Muscle of leg (tissue), 16 donors: ENCODE data around the gene MAP7D3. TPM values are rescaled to one million over a fixed set of nuclear protein-coding genes. Genes with fewer than 3 reads are reported as not detected.
"Not testable (repeated sequence)": the region's sequence is repeated elsewhere in the genome, so short reads cannot be mapped to it uniquely, and the experiment has no call there.

Experiments used
- DNase-seq: peaks from one replicate; pipeline ENCODE4 v3.0.0; 2013
- H3K27ac ChIP-seq: one replicate; pipeline ENCODE4 v1.5.1; 2013; ENCODE audit warnings: mild to moderate bottlenecking, low read length, control low read depth
- H3K27me3 ChIP-seq: one replicate; pipeline ENCODE4 v1.6.1; 2013; ENCODE audit warnings: low read length; ENCODE audit not compliant: control insufficient read depth, insufficient read depth
- H3K36me3 ChIP-seq: one replicate; pipeline ENCODE4 v1.6.1; 2013; ENCODE audit warnings: low read length; ENCODE audit not compliant: control insufficient read depth, insufficient read depth
- H3K4me1 ChIP-seq: one replicate; pipeline ENCODE4 v1.6.1; 2013; ENCODE audit warnings: low read length; ENCODE audit not compliant: control insufficient read depth, insufficient read depth
- H3K4me3 ChIP-seq: one replicate; pipeline ENCODE4 v1.5.1; 2013; ENCODE audit warnings: low read length, control low read depth
- H3K9me3 ChIP-seq: replicated peaks from 2 replicates; pipeline ENCODE4 v1.6.1; 2013; ENCODE audit warnings: low read depth, low read length; ENCODE audit not compliant: control insufficient read depth
- WGBS: methylation state at CpG from one replicate; pipeline ENCODE4 v1.1.5; 2013; ENCODE audit warnings: missing lambda C conversion rate; ENCODE audit not compliant: insufficient coverage; 5-methylcytosine and 5-hydroxymethylcytosine counted together
- long read RNA-seq, 11 donors: transcript quantifications; one replicate each; lab custom pipeline, GENCODE V29; 2026
- polyA plus RNA-seq, 8 donors: library from polyadenylated mRNA; unstranded; fragments of 120-200 nt; gene quantifications; one replicate each; pipeline versions ENCODE4 v1.2.1 to v1.2.3, GENCODE V29; 2013; ENCODE audit warnings: inconsistent platforms in 1 of 8, low replicate concordance in 1 of 8; ENCODE audit not compliant: insufficient read length in 8 of 8, insufficient read depth in 1 of 8
- total RNA-seq: library from RNA; stranded (reverse); fragments of 120-200 nt; gene quantifications from one replicate; pipeline ENCODE4 v1.2.4, GENCODE V29; 2013

The MAP7D3 gene, protein sequence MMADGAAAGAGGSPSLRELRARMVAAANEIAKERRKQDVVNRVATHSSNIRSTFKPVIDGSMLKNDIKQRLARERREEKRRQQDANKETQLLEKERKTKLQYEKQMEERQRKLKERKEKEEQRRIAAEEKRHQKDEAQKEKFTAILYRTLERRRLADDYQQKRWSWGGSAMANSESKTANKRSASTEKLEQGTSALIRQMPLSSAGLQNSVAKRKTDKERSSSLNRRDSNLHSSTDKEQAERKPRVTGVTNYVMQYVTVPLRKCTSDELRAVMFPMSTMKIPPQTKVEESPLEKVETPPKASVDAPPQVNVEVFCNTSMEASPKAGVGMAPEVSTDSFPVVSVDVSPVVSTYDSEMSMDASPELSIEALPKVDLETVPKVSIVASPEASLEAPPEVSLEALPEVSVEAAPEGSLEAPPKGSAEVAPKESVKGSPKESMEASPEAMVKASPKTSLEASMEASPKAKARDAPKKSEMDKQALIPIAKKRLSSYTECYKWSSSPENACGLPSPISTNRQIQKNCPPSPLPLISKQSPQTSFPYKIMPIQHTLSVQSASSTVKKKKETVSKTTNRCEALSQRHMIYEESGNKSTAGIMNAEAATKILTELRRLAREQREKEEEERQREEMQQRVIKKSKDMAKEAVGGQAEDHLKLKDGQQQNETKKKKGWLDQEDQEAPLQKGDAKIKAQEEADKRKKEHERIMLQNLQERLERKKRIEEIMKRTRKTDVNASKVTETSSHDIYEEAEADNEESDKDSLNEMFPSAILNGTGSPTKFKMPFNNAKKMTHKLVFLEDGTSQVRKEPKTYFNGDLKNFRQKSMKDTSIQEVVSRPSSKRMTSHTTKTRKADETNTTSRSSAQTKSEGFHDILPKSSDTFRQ
- total RNA-seq (12.6 TPM), polyA plus RNA-seq (10 to 100 TPM; 12.0 to 23.1 (median 17.6) TPM)
- long read RNA-seq, donor 1, full-length matches to known transcripts = 1 of 1 reads
- long read RNA-seq, donor 1, partial matches to known transcripts = 0 of 1 reads
- long read RNA-seq, donor 1, other reads (novel, unspliced or antisense) = 0 of 1 reads
- long read RNA-seq, donor 2 = 0 reads
- long read RNA-seq, donor 3, partial matches to known transcripts = 6 of 7 reads
- long read RNA-seq, donor 3, other reads (novel, unspliced or antisense) = 0 of 7 reads
- long read RNA-seq, donor 4 = 0 reads
- long read RNA-seq, donor 5, full-length matches to known transcripts = 1 of 9 reads
- long read RNA-seq, donor 5, partial matches to known transcripts = 8 of 9 reads
- long read RNA-seq, donor 5, other reads (novel, unspliced or antisense) = 0 of 9 reads
- long read RNA-seq, donor 6 = 0 reads
- long read RNA-seq, donor 7 = 0 reads
- long read RNA-seq, donor 8, full-length matches to known transcripts = 1 of 1 reads
- long read RNA-seq, donor 8, partial matches to known transcripts = 0 of 1 reads
- long read RNA-seq, donor 8, other reads (novel, unspliced or antisense) = 0 of 1 reads
- long read RNA-seq, donor 9, full-length matches to known transcripts = 1 of 6 reads
- long read RNA-seq, donor 9, partial matches to known transcripts = 5 of 6 reads
- long read RNA-seq, donor 9, other reads (novel, unspliced or antisense) = 0 of 6 reads
- long read RNA-seq, donor 10 = 0 reads
- long read RNA-seq, donor 11, partial matches to known transcripts = 5 of 5 reads
- long read RNA-seq, donor 11, other reads (novel, unspliced or antisense) = 0 of 5 reads

DNA sequence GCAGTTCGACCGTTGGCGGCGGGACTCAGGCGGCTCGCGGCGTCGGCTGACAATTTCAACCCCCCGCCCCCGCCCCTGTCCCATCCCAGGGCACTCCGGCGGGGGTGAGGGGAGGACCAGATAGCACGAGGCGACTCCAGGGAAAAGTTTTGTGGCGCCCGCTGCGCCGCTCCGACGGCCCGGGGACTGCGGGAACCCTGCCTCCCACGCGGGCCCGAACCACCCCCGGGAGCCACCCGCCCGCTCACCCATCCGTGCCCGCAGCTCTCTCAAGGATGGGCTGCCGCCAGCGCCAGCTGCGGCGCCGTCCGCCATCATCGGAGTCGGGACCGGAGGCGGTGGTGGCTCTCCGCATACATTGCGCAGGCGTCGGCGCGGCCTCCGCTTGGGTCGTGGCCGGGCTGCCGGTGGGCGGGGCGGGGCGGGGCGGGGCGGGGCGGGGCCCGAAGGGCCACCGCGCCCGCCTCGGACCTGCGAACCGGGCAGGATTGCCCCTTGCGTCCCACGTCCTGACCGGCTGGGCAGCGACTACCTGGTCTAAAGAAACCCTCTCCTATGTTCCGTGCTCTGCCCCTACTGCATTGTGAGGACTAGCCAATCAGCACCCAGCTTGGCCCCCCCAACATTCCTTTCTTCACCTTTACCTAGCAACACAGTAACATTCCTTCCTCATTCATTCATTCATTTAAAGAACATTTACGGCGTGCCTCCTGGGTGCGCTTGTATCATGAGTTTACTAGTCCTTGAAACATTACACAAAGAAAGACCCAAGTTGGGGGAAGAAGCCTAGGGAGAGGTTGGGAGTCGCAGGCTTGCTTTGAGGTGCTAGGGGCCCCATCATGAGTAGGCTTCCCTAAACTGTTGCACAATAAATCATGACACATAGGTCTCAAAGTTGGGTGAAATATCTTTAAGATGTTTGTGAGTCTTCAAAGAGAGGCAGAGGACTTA, at the start of gene MAP7D3:
TSS of gene MAP7D3 (minus strand) at position 360 of the 951 bp plus-strand sequence. CDS start at position 318, 42 bp downstream.
- DNase-seq = peak; percentile 78
- 17% methylated on average over 56 of the region's 73 CpGs for WGBS
- no peaks in the 10 kb centered on the region for H3K36me3 ChIP-seq
- no peaks in the 10 kb centered on the region for H3K9me3 ChIP-seq
- H3K4me3 ChIP-seq = peak within 1 kb of the TSS; percentile 67
- peaks cover 8% of the 10 kb centered on the region for H3K4me1 ChIP-seq
- peak within 1 kb of the TSS; percentile 51 for H3K27ac ChIP-seq
- peaks cover 29% of the 10 kb centered on the region for H3K27me3 ChIP-seq

DNA sequence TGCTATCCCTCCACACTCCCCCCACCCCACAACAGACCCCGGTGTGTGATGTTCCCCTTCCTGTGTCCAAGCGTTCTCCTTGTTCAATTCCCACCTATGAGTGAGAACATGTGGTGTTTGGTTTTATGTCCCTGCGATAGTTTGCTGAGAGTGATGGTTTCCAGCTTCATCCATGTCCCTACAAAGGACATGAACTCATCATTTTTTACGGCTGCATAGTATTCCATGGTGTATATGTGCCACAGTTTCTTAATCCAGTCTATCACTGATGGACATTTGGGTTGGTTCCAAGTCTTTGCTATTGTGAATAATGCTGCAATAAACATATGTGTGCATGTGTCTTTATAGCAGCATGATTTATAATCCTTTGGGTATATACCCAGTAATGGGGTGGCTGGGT, 49.5 kb upstream of the MAP7D3 start, which contains the start of gene ADGRG4:
TSS of gene ADGRG4 (plus strand) at position 243 of the 400 bp plus-strand sequence. CDS start 7,815 bp downstream, outside the sequence.
- not testable (repeated sequence) for H3K27me3 ChIP-seq, DNase-seq, H3K36me3 ChIP-seq, H3K9me3 ChIP-seq, H3K4me3 ChIP-seq, H3K4me1 ChIP-seq, H3K27ac ChIP-seq
- no CpG with 5 or more reads among the region's 4 CpGs for WGBS

GRCh38 chrX:136295380-136295779, 44.2 kb upstream of the MAP7D3 start:
- Histone ChIP-seq H3K27me3 (peaks cover 14% of the 10 kb centered on the region), H3K9me3 (no peaks in the 10 kb centered on the region), H3K4me3 (no peak overlapping the region), H3K4me1 (no peaks in the 10 kb centered on the region), H3K36me3 (no peaks in the 10 kb centered on the region), H3K27ac (no peak overlapping the region)
- no CpG with 5 or more reads among the region's 8 CpGs for WGBS
- DNase-seq = no peak

DNA sequence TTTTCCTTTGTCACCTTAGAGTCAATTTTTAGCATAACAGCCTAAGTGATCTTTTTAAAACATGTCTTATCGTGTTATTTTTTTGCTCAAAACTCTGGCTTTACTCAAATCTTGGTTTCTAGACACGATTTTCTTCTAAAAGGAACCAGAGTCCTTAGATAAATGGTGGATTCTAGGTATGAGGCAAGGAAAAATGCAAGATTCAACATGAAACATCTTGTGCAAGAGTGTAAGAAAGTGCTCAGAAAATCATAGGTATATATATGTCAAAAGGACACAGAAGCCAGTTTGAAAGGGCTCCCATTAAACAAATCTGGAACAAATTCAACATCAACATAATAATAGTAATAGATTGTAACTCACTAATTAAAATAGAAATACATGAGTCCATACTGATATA, 41.5 kb upstream of the MAP7D3 start:
- no peaks in the 10 kb centered on the region for H3K4me1 ChIP-seq
- WGBS = no CpG with 5 or more reads among the region's 2 CpGs
- H3K27ac ChIP-seq = no peak overlapping the region
- H3K27me3 ChIP-seq = peaks cover 14% of the 10 kb centered on the region
- DNase-seq = no peak
- H3K4me3 ChIP-seq = no peak overlapping the region
- H3K9me3 ChIP-seq = no peaks in the 10 kb centered on the region
- no peaks in the 10 kb centered on the region for H3K36me3 ChIP-seq

DNA sequence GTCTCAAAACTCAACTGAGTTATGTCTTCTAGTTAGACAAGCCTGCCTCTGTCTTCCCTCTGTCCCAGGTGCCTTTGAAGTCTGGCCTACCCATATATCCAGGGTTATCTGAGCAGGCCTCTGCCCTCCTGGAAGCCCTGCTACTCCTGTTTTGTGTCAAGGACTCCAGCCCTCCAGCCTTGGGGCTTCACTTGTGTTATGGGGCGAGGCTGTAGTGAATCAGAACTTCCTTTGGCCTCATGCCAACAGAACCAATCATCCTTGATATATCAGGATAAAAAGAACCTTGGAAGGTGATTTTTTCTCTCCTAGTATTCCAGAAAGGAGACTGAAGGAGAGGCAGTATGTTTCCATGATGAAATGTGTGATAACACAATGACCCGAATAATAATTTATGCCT, 40.6 kb upstream of the MAP7D3 start:
- H3K36me3 ChIP-seq = no peaks in the 10 kb centered on the region
- H3K27me3 ChIP-seq = peaks cover 14% of the 10 kb centered on the region
- DNase-seq = no peak
- no peaks in the 10 kb centered on the region for H3K9me3 ChIP-seq
- H3K4me3 ChIP-seq = no peak overlapping the region
- WGBS = 91% methylated on average over 1 of the region's 2 CpGs
- no peak overlapping the region for H3K27ac ChIP-seq
- H3K4me1 ChIP-seq = no peaks in the 10 kb centered on the region

DNA sequence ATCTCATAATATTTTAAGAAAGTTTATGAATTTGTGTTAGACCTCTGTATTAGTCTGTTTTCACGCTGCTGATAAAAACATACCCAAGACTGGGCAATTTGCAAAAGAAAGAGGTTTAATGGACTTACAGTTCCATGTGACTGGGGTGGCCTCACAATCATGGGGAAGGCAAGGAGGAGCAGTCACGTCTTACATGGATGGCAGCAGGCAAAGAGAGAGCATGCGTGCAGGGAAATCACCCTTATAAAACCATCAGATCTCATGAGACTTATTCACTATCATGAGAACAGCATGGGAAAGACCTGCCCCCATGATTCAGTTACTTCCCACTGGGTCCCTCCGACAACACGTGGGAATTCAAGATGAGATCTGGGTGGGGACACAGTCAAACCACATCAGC, 35.2 kb upstream of the MAP7D3 start:
- not testable (repeated sequence) for H3K36me3 ChIP-seq, H3K27ac ChIP-seq, H3K4me3 ChIP-seq, DNase-seq, H3K9me3 ChIP-seq, H3K27me3 ChIP-seq, H3K4me1 ChIP-seq
- 67% methylated on average over 1 of the region's 5 CpGs for WGBS

DNA sequence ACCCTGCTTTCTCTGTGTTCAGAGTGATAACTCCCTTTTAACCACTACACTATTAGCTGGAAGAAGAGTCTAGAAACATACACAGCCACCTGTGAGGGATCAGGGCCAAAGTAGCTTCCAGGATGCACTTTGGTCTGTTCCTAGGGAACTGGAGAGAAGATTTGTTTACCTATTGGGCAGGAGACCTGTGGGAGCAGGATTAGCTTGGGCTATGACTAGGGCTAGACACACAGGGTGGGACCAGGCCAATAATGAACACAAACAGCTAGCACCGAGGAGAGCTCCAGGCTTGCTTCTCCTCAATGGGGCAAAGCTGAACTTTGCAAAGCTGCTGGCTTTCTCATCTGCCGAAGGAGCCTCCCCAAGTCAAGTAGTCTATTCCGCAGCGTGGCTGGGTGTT, 24.4 kb upstream of the MAP7D3 start:
- DNase-seq = no peak
- Histone ChIP-seq H3K4me1 (no peaks in the 10 kb centered on the region), H3K27me3 (peaks cover 14% of the 10 kb centered on the region), H3K27ac (no peak overlapping the region), H3K9me3 (no peaks in the 10 kb centered on the region), H3K36me3 (no peaks in the 10 kb centered on the region), H3K4me3 (no peak overlapping the region)
- WGBS = 67% methylated on average over 4 of the region's 4 CpGs

DNA sequence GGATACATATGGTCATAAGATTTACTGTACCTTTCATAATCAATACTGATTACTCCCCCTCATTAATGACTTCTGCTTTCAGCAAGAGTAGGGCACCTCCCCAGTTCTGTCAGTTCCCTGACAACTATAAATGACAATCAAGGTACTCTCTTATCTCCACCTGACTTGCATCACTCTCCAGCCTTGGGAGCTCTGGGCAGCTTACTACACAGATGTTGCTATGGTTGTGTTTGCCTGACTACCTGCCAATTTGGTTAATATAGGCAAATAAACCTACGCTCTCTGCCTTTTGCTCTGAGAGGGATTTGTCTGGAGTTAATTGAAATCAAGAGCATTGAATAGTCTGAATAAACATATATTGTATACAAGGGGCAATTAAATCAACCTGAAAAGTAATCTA, 22.8 kb upstream of the MAP7D3 start:
- DNase-seq = no peak
- no peak overlapping the region for H3K4me3 ChIP-seq
- H3K27ac ChIP-seq = no peak overlapping the region
- H3K4me1 ChIP-seq = no peaks in the 10 kb centered on the region
- peaks cover 14% of the 10 kb centered on the region for H3K27me3 ChIP-seq
- no peaks in the 10 kb centered on the region for H3K9me3 ChIP-seq
- H3K36me3 ChIP-seq = no peaks in the 10 kb centered on the region
- no CpG with 5 or more reads among the region's 1 CpG for WGBS
